ENCODE results near the gene EXT2.

GRCh38 chr11:44199298-44199697 is 103.8 kb downstream of the EXT2 start:
- TF ChIP-seq RFXANK (CRISPR knock-in tag; IDR thresholded peaks at IDR 0.05) (no peak), ZFX (CRISPR knock-in tag; IDR thresholded peaks at IDR 0.05; ENCODE audit: low read depth) (no peak), CTCF (CRISPR knock-in tag; IDR thresholded peaks at IDR 0.05) (no peak), PCBP2 (optimal IDR thresholded peaks at IDR 0.05; ENCODE audit: low read depth, low read length, poor library complexity, severe bottlenecking) (no peak), NR1H2 (CRISPR knock-in tag; IDR thresholded peaks at IDR 0.05; ENCODE audit: borderline replicate concordance, low read depth) (no peak), ETS1 (CRISPR knock-in tag; IDR thresholded peaks at IDR 0.05) (no peak), KDM5B (CRISPR knock-in tag; IDR thresholded peaks at IDR 0.05; ENCODE audit: borderline replicate concordance) (no peak), ATF3 (CRISPR knock-in tag; IDR thresholded peaks at IDR 0.05) (no peak), SP2 (CRISPR knock-in tag; IDR thresholded peaks at IDR 0.05) (no peak), MTERF4 (CRISPR knock-in tag; IDR thresholded peaks at IDR 0.05) (no peak), ZNF766 (CRISPR knock-in tag; IDR thresholded peaks at IDR 0.05; ENCODE audit: borderline replicate concordance) (no peak), CBX2 (IDR thresholded peaks at IDR 0.05; ENCODE audit: low read depth, low read length) (no peak), CBX2 (CRISPR knock-in tag; IDR thresholded peaks at IDR 0.05; ENCODE audit: low read depth) (no peak)
